Fibroblast of villous mesenchyme (primary cell): ENCODE data around the gene TNFRSF9. TPM values are rescaled to one million over a fixed set of nuclear protein-coding genes. Genes with fewer than 3 reads are reported as not detected.

Source experiments
- DNase-seq: peaks from one replicate; pipeline ENCODE4 v3.0.0-alpha.2; 2010; ENCODE audit warnings: low read depth
- H3K4me3 ChIP-seq: 2 replicates; pipeline ENCODE4 v1.5.1; 2011; ENCODE audit warnings: low read depth, mild to moderate bottlenecking, low read length
- CTCF ChIP-seq: IDR thresholded peaks from 2 replicates; pipeline ENCODE4 v1.5.1; 2012; ENCODE audit warnings: low read depth, mild to moderate bottlenecking, low read length; ENCODE audit not compliant: insufficient read depth
- total RNA-seq: library from RNA; depleted of rRNA; stranded (reverse); fragments of >200 nt; gene quantifications from 2 replicates; pipeline ENCODE4 v1.2.3, GENCODE V29; 2012

The TNFRSF9 gene
- total RNA-seq, 1 donor, result 0.43 TPM

- H3K4me3 ChIP-seq, result no peak overlapping the region
- no peak for TF ChIP-seq CTCF
- DNase-seq, result no peak
Measured at GRCh38 chr1:7905262-7905661, 35.4 kb downstream of the TNFRSF9 start.

- TF ChIP-seq CTCF, result peak; percentile 74
- peak; percentile 69 for DNase-seq
- no peak overlapping the region for H3K4me3 ChIP-seq
Measured at GRCh38 chr1:7902478-7903085, 38.1 kb downstream of the TNFRSF9 start.

- H3K4me3 ChIP-seq, result no peak overlapping the region
- DNase-seq, result no peak
- TF ChIP-seq CTCF, result no peak
Measured at GRCh38 chr1:7899741-7900140, 40.9 kb downstream of the TNFRSF9 start.

GRCh38 chr1:7898962-7899361, 41.7 kb downstream of the TNFRSF9 start:
- H3K4me3 ChIP-seq, result no peak overlapping the region
- DNase-seq, result no peak
- TF ChIP-seq CTCF, result no peak

- no peak for DNase-seq
- no peak overlapping the region for H3K4me3 ChIP-seq
- no peak for TF ChIP-seq CTCF
Measured at GRCh38 chr1:7896994-7897393, 43.6 kb downstream of the TNFRSF9 start.

GRCh38 chr1:7893529-7894180, 47.0 kb downstream of the TNFRSF9 start:
- no peak overlapping the region for H3K4me3 ChIP-seq
- peak; percentile 18 for DNase-seq
- no peak for TF ChIP-seq CTCF
